DOHH2 (cell line): Measurements from ENCODE around the gene CHI3L1.

Source experiments
- H3F3A ChIP-seq: fragments of 200-600 bp; sonication (generic), shearing (Covaris generic); 2 replicates; pipeline ENCODE4 v1.6.0; 2016; ENCODE audit warnings: antibody characterized with exemption, mild to moderate bottlenecking; ENCODE audit not compliant: control insufficient read depth, insufficient read depth
- H3K27ac ChIP-seq: fragments of 200-600 bp; sonication (generic); 2 replicates; pipeline ENCODE4 v1.5.1; 2014; ENCODE audit warnings: low read depth, mild to moderate bottlenecking, low read length, moderate library complexity
- H3K27me3 ChIP-seq: fragments of 200-600 bp; sonication (generic); 2 replicates; pipeline ENCODE4 v1.6.1; 2014; ENCODE audit warnings: mild to moderate bottlenecking, low read length, mixed read lengths; ENCODE audit not compliant: control insufficient read depth
- H3K36me3 ChIP-seq: fragments of 200-600 bp; sonication (generic); 2 replicates; pipeline ENCODE4 v1.6.1; 2014; ENCODE audit warnings: mild to moderate bottlenecking, low read length, moderate library complexity, mixed read lengths; ENCODE audit not compliant: control insufficient read depth
- H3K4me1 ChIP-seq: fragments of 200-600 bp; sonication (generic); 2 replicates; pipeline ENCODE4 v1.6.1; 2014; ENCODE audit warnings: mild to moderate bottlenecking, low read length, mixed read lengths; ENCODE audit not compliant: control insufficient read depth
- H3K4me2 ChIP-seq: fragments of 200-600 bp; sonication (generic); 2 replicates; pipeline ENCODE4 v1.6.0; 2014; ENCODE audit warnings: mild to moderate bottlenecking, low read length, moderate library complexity
- H3K4me3 ChIP-seq: fragments of 200-600 bp; sonication (generic); 2 replicates; pipeline ENCODE4 v1.5.1; 2014; ENCODE audit warnings: mild to moderate bottlenecking, low read length, mixed read lengths
- H3K79me2 ChIP-seq: fragments of 200-600 bp; sonication (generic); 2 replicates; pipeline ENCODE4 v1.6.1; 2014; ENCODE audit warnings: mild to moderate bottlenecking, low read length, mixed read lengths; ENCODE audit not compliant: control insufficient read depth
- H3K9me2 ChIP-seq: fragments of 200-600 bp; sonication (generic); replicated peaks from 2 replicates; pipeline ENCODE4 v1.6.1; 2014; ENCODE audit warnings: mild to moderate bottlenecking, low read length, mixed read lengths; ENCODE audit not compliant: control insufficient read depth
- H3K9me3 ChIP-seq: fragments of 200-600 bp; sonication (generic); 2 replicates; pipeline ENCODE4 v1.6.1; 2014; ENCODE audit warnings: antibody characterized with exemption, low read length, mixed read lengths; ENCODE audit not compliant: control insufficient read depth, insufficient read depth
- H4K20me1 ChIP-seq: fragments of 200-600 bp; sonication (generic); 2 replicates; pipeline ENCODE4 v1.6.0; 2014; ENCODE audit warnings: low read depth, mild to moderate bottlenecking, antibody characterized with exemption, low read length, moderate library complexity; ENCODE audit not compliant: control insufficient read depth, insufficient read depth
- EZH2phosphoT487 ChIP-seq: fragments of 200-600 bp; sonication (generic); IDR thresholded peaks from 2 replicates; pipeline ENCODE4 v1.6.1; 2017; ENCODE audit warnings: borderline replicate concordance, mild to moderate bottlenecking, antibody characterized with exemption, low read length, moderate library complexity, mixed read lengths
- TF ChIP-seq, protein P1 (sequence below): fragments of 200-600 bp; sonication (generic); IDR thresholded peaks from one replicate; pipeline ENCODE4 v1.5.1; 2014; ENCODE audit warnings: antibody characterized with exemption, mild to moderate bottlenecking, low read depth, low read length; ENCODE audit not compliant: poor library complexity, severe bottlenecking

The CHI3L1 gene

GRCh38 chr1:203148579-203148978 is 37.9 kb downstream of the CHI3L1 start:
- Histone ChIP-seq H3K36me3 (no peaks in the 10 kb centered on the region), H3K9me3 (no peaks in the 10 kb centered on the region), H3K79me2 (no peaks in the 10 kb centered on the region), H4K20me1 (no peaks in the 10 kb centered on the region), H3K27me3 (peaks cover 5% of the 10 kb centered on the region; the same call in 1 of the 2 replicates), H3F3A (no peaks in the 10 kb centered on the region), H3K4me3 (no peak overlapping the region), H3K4me1 (no peaks in the 10 kb centered on the region), H3K9me2 (no peaks in the 10 kb centered on the region), H3K4me2 (no peak overlapping the region), H3K27ac (no peak overlapping the region)
- no peak for TF ChIP-seq EZH2phosphoT487
- TF ChIP-seq, protein P1, sequence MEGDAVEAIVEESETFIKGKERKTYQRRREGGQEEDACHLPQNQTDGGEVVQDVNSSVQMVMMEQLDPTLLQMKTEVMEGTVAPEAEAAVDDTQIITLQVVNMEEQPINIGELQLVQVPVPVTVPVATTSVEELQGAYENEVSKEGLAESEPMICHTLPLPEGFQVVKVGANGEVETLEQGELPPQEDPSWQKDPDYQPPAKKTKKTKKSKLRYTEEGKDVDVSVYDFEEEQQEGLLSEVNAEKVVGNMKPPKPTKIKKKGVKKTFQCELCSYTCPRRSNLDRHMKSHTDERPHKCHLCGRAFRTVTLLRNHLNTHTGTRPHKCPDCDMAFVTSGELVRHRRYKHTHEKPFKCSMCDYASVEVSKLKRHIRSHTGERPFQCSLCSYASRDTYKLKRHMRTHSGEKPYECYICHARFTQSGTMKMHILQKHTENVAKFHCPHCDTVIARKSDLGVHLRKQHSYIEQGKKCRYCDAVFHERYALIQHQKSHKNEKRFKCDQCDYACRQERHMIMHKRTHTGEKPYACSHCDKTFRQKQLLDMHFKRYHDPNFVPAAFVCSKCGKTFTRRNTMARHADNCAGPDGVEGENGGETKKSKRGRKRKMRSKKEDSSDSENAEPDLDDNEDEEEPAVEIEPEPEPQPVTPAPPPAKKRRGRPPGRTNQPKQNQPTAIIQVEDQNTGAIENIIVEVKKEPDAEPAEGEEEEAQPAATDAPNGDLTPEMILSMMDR: no peak

- TF ChIP-seq, protein P1: peak; percentile 52
- no peak for TF ChIP-seq EZH2phosphoT487
- no peak overlapping the region for H3K27ac ChIP-seq
- H3K4me2 ChIP-seq: no peak overlapping the region
- no peak overlapping the region for H3K4me3 ChIP-seq
- H3K27me3 ChIP-seq: peaks cover 2% of the 10 kb centered on the region; the same call in 1 of the 2 replicates
- H3K4me1 ChIP-seq: no peaks in the 10 kb centered on the region
- no peaks in the 10 kb centered on the region for H3K79me2 ChIP-seq
- no peaks in the 10 kb centered on the region for H3K9me2 ChIP-seq
- H3F3A ChIP-seq: no peaks in the 10 kb centered on the region
- H4K20me1 ChIP-seq: no peaks in the 10 kb centered on the region
- H3K9me3 ChIP-seq: no peaks in the 10 kb centered on the region
- H3K36me3 ChIP-seq: no peaks in the 10 kb centered on the region
Observed at GRCh38 chr1:203148127-203148526, 38.4 kb downstream of the CHI3L1 start.

DNA sequence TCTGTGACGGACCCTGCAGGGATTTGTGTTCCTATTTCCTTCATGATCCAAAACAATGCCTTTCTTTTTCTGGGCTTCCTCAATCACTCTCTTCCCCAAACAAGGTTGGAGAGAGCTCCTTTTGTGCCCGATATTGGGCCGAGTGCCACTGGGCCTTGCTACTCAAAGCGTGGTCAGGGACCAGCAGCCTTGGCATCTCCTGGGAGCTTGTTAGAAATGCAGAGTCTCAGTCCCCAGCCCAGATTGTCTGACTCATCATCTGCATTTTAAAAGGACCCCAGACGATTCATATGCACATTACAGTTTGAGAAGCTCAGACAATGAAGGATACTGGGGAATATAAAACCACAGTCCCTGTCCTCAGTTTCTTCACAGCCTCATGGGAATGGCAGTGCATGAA is 39.1 kb downstream of the CHI3L1 start:
- Histone ChIP-seq H3K4me3 (no peak overlapping the region), H4K20me1 (no peaks in the 10 kb centered on the region), H3K36me3 (no peaks in the 10 kb centered on the region), H3K9me2 (no peaks in the 10 kb centered on the region), H3K4me1 (no peaks in the 10 kb centered on the region), H3K27ac (no peak overlapping the region), H3K9me3 (no peaks in the 10 kb centered on the region), H3F3A (no peaks in the 10 kb centered on the region), H3K79me2 (no peaks in the 10 kb centered on the region), H3K4me2 (no peak overlapping the region), H3K27me3 (peaks cover 2% of the 10 kb centered on the region; the same call in 1 of the 2 replicates)
- no peak for TF ChIP-seq EZH2phosphoT487
- TF ChIP-seq, protein P1: no peak

- Histone ChIP-seq H3K4me2 (no peak overlapping the region), H3K36me3 (no peaks in the 10 kb centered on the region), H3F3A (no peaks in the 10 kb centered on the region), H3K27me3 (peaks cover 4% of the 10 kb centered on the region; the same call in 1 of the 2 replicates), H3K9me2 (no peaks in the 10 kb centered on the region), H4K20me1 (no peaks in the 10 kb centered on the region), H3K4me3 (no peak overlapping the region), H3K27ac (no peak overlapping the region), H3K79me2 (no peaks in the 10 kb centered on the region), H3K9me3 (no peaks in the 10 kb centered on the region), H3K4me1 (no peaks in the 10 kb centered on the region)
- TF ChIP-seq, protein P1: no peak
- TF ChIP-seq EZH2phosphoT487: no peak
Observed at GRCh38 chr1:203146537-203146936, 40.0 kb downstream of the CHI3L1 start.
